Lung (tissue), 12 donors: ENCODE data around the gene BMX. TPM values are rescaled to one million over a fixed set of nuclear protein-coding genes. Genes with fewer than 3 reads are reported as not detected.

Experiments
- ATAC-seq: fragments of 200-7000 bp; cut with Tn5 transposase; one replicate; pipeline ENCODE4 v1.9.1; 2020; ENCODE audit warnings: moderate number of reproducible peaks; ENCODE audit not compliant: insufficient read depth, low FRiP score
- DNase-seq, 3 donors: peaks; one replicate each; pipeline ENCODE4 v3.0.0-alpha.2; 2013 to 2017
- H3K27ac ChIP-seq, 2 donors: one replicate each; pipeline ENCODE4 v1.5.1; 2013; ENCODE audit warnings: mild to moderate bottlenecking in 2 of 2, moderate library complexity in 2 of 2, control low read depth in 1 of 2, inconsistent platforms in 1 of 2, low read depth in 1 of 2, low read length in 1 of 2
- H3K27me3 ChIP-seq, 3 donors: one replicate each; pipeline ENCODE4 v1.5.1; 2013; ENCODE audit warnings: low read length in 2 of 3; ENCODE audit not compliant: control insufficient read depth in 3 of 3, insufficient read depth in 3 of 3
- H3K36me3 ChIP-seq, 4 donors: one replicate each; pipeline ENCODE4 v1.5.1; 2013; ENCODE audit warnings: low read length in 4 of 4, mild to moderate bottlenecking in 1 of 4, moderate library complexity in 1 of 4; ENCODE audit not compliant: control insufficient read depth in 4 of 4, insufficient read depth in 4 of 4
- H3K4me1 ChIP-seq, 5 donors: one replicate each; pipeline ENCODE4 v1.5.1; 2013; ENCODE audit warnings: low read length in 5 of 5, mild to moderate bottlenecking in 2 of 5, moderate library complexity in 1 of 5; ENCODE audit not compliant: control insufficient read depth in 5 of 5, insufficient read depth in 5 of 5
- H3K4me3 ChIP-seq: one replicate; pipeline ENCODE4 v1.5.1; 2013; ENCODE audit warnings: mild to moderate bottlenecking, control low read depth, moderate library complexity
- H3K9ac ChIP-seq, 2 donors: one replicate each; pipeline ENCODE4 v1.5.1; 2013; ENCODE audit warnings: low read length in 2 of 2, control low read depth in 1 of 2; ENCODE audit not compliant: insufficient read depth in 1 of 2
- H3K9me3 ChIP-seq, 4 donors: one replicate each; pipeline ENCODE4 v1.5.1; 2013; ENCODE audit warnings: low read length in 3 of 4, mild to moderate bottlenecking in 1 of 4, moderate library complexity in 1 of 4; ENCODE audit not compliant: control insufficient read depth in 4 of 4, insufficient read depth in 3 of 4
- CTCF ChIP-seq: IDR thresholded peaks from 2 replicates; pipeline ENCODE4 v1.5.1; 2012; ENCODE audit warnings: mild to moderate bottlenecking; ENCODE audit errors: control extremely low read depth, extremely low read depth
- WGBS, 2 donors: extraction: QIAGEN DNeasy Blood & Tissue Kit; methylation state at CpG; one replicate each; pipeline ENCODE4 v1.1.7; 2013; 5-methylcytosine and 5-hydroxymethylcytosine counted together
- polyA plus RNA-seq, 2 donors: library from polyadenylated mRNA; stranded (reverse); fragments of 200-250 nt; gene quantifications; one replicate each; pipeline ENCODE4 v1.2.1, GENCODE V29; 2013
- total RNA-seq, 2 donors: library from RNA; depleted of rRNA in 1 of 2; stranded (reverse); fragments of >200 nt in 1 of 2; gene quantifications; one replicate each; pipeline ENCODE4 v1.2.1, GENCODE V29; 2014 to 2021
- donor health status: control.
- donor health status: control.
- donor health status: Bipolar disorder and iron deficiency.
- donor health status: healthy.
- donor health status: DM: yes; HTN: yes; CAD: no.

BMX gene
- total and polyA plus RNA-seq, 4 donors, result 1.4 to 4.0 (median 2.5) TPM

- Histone ChIP-seq H3K27ac (peak within 1 kb of the TSS in 1 of 2 donors; percentile 21), H3K4me3 (no peak within 1 kb of the TSS)
- WGBS, 2 donors, result 67 to 82% methylated on average over 4 of the region's 4 CpGs
These were observed 100.1 kb downstream of the BMX start, which contains the start of gene ACE2 for GRCh38 chrX:15600745-15601144. TSS of gene ACE2 (minus strand) at chrX:15600960. CDS start at chrX:15600911, 49 bp downstream.

GRCh38 chrX:15601932-15602331 lies 101.3 kb downstream of the BMX start:
- 58 to 90% methylated on average over 3 of the region's 3 CpGs for WGBS, 2 donors
- ATAC-seq (no peak), DNase-seq (peak in 2 of 3 donors; percentile 15 to 46)

More at GRCh38 chrX:15600745-15601144, 100.1 kb downstream of the BMX start, which contains the start of gene ACE2:
- Histone ChIP-seq H3K27me3 (peaks cover 0 to 59% (median 50%) of the 10 kb centered on the region in 3 donors), H3K9me3 (no peaks in the 10 kb centered on the region), H3K4me1 (no peaks in the 10 kb centered on the region), H3K9ac (no peak within 1 kb of the TSS), H3K36me3 (no peaks in the 10 kb centered on the region)
- DNase-seq (no peak), ATAC-seq (no peak)
- no peak for TF ChIP-seq CTCF

GRCh38 chrX:15602761-15603160 lies 102.2 kb downstream of the BMX start:
- Histone ChIP-seq H3K27me3 (peaks cover 0 to 51% (median 46%) of the 10 kb centered on the region in 3 donors), H3K4me1 (peaks cover 0 to 9% (median 0%) of the 10 kb centered on the region in 5 donors), H3K9ac (no peak overlapping the region), H3K27ac (no peak overlapping the region), H3K9me3 (no peaks in the 10 kb centered on the region), H3K4me3 (no peak overlapping the region), H3K36me3 (no peaks in the 10 kb centered on the region)
- no peak for TF ChIP-seq CTCF
- WGBS, 2 donors, result 57 to 87% methylated on average over 5 of the region's 5 CpGs
- no peak for DNase-seq
- ATAC-seq, result no peak

More at GRCh38 chrX:15601932-15602331, 101.3 kb downstream of the BMX start:
- H3K9me3 ChIP-seq, result no peaks in the 10 kb centered on the region
- no peak overlapping the region for H3K4me3 ChIP-seq
- peaks cover 0 to 50% (median 49%) of the 10 kb centered on the region in 3 donors for H3K27me3 ChIP-seq
- H3K27ac ChIP-seq, result no peak overlapping the region
- H3K36me3 ChIP-seq, result no peaks in the 10 kb centered on the region
- no peak for TF ChIP-seq CTCF
- H3K9ac ChIP-seq, result no peak overlapping the region
- H3K4me1 ChIP-seq, result peaks cover 0 to 9% (median 0%) of the 10 kb centered on the region in 5 donors

- Histone ChIP-seq H3K9me3 (no peaks in the 10 kb centered on the region), H3K9ac (no peak overlapping the region), H3K27ac (peak overlapping the region in 1 of 2 donors; percentile 17), H3K27me3 (peaks cover 0 to 41% (median 39%) of the 10 kb centered on the region in 3 donors), H3K4me3 (no peak overlapping the region), H3K4me1 (peaks cover 0 to 9% (median 0%) of the 10 kb centered on the region in 5 donors), H3K36me3 (no peaks in the 10 kb centered on the region)
- DNase-seq, result no peak
- TF ChIP-seq CTCF, result no peak
- WGBS, 2 donors, result 59 to 94% methylated on average over 1 of the region's 1 CpG
- no peak for ATAC-seq
These were observed 104.6 kb downstream of the BMX start for GRCh38 chrX:15605226-15605625.
